Neural crest cell (in vitro differentiated cells): ENCODE data around the gene GDAP1L1. TPM values are rescaled to one million over a fixed set of nuclear protein-coding genes. Genes with fewer than 3 reads are reported as not detected.
"Not testable (repeated sequence)": the region's sequence is repeated elsewhere in the genome, so short reads cannot be mapped to it uniquely, and the experiment has no call there.

Experiments used
- DNase-seq: peaks from one replicate; pipeline ENCODE4 v3.0.0; 2021; ENCODE audit warnings: low read depth, mixed read lengths, low spot score
- H3K27ac Mint-ChIP-seq: one replicate; pipeline ENCODE4 v1.8.0; 2021; ENCODE audit warnings: mild to moderate bottlenecking, mixed read lengths; ENCODE audit not compliant: unreplicated experiment
- H3K27me3 Mint-ChIP-seq: 2 replicates; pipeline ENCODE4 v1.8.0; 2021; ENCODE audit warnings: low read depth, mild to moderate bottlenecking, mixed read lengths
- H3K36me3 Mint-ChIP-seq: 2 replicates; pipeline ENCODE4 v1.8.0; 2021; ENCODE audit warnings: low read depth, mild to moderate bottlenecking, mixed read lengths
- H3K4me1 Mint-ChIP-seq: 2 replicates; pipeline ENCODE4 v1.8.0; 2021; ENCODE audit warnings: mixed read lengths
- H3K4me3 Mint-ChIP-seq: one replicate; pipeline ENCODE4 v1.8.0; 2021; ENCODE audit warnings: mild to moderate bottlenecking, mixed read lengths
- H3K9me3 Mint-ChIP-seq: 2 replicates; pipeline ENCODE4 v1.8.0; 2021; ENCODE audit warnings: mixed read lengths
- CTCF ChIP-seq: fragments of 200-600 bp; sonication (generic); conservative IDR thresholded peaks from 2 replicates; pipeline ENCODE4 v1.5.0; 2021; ENCODE audit warnings: antibody characterized with exemption, mild to moderate bottlenecking
- total RNA-seq: library from RNA; stranded (reverse); gene quantifications from 2 replicates; pipeline ENCODE4 v1.2.1, GENCODE V29; 2021

Gene GDAP1L1
- total RNA-seq, 1 donor from 2014 or later, result 10.9 TPM

DNA sequence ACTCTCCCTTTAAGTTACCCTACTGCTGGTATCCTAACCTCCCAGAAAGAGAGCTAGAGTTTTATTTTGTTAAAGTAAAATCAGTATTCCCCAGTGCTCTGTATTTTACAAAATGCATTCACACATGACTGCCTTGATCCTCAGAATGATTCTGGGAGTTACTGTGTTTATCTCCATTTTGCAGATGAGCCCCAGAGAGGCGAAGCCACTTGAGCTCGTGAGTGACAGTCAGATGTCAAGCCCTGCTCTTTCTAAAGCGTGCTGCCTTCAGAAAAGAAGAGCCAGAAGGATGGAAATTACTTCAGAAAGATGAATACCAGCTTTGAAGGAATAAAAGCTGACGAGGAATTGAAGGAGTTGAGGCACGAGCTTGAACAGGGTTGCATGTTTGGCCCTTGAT, 22.5 kb upstream of the GDAP1L1 start:
- no peak for DNase-seq
- TF ChIP-seq CTCF, result no peak
- Mint-ChIP-seq H3K4me3 (no peak overlapping the region), H3K4me1 (peaks cover 2% of the 10 kb centered on the region), H3K36me3 (no peaks in the 10 kb centered on the region), H3K9me3 (no peaks in the 10 kb centered on the region), H3K27me3 (no peaks in the 10 kb centered on the region), H3K27ac (peak overlapping the region; percentile 75)

DNA sequence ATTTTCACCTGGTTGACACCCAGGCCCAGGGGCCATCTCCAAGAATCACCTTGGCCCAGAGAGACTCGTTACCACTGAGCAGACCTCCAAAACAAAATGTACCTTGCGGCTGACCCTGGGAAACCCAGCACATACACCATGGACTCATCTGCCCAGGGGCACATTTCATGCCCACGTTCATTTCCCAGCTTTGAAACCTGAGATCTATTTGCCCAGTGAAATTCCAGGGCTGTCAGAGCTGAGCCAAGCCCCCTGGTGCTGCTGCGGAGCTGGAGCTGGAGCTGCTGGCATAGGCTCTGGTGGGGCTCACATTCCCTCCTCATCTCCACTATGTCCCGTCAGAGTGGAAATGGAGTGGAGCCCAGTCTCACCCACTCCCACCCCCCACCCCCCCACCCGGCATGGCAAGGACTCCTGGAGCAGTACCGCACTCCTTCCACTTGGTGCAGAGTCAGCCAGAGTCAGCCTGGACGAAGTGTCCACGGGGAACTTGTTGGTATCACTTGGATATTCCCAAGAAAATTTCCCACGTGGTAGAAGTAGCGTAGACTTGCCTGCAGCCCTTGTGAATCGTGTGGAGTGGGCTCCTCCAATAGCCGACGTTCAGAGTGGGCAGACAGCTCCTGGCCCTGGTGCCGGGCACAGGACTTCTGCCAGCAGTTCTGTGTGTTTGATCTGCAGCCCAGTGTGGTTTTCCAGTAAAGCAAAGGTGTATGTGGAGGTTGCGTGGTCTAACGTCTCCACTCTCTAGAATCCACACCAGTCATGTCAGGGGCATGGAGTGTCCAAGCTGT, 18.4 kb upstream of the GDAP1L1 start:
- Mint-ChIP-seq H3K4me1 (peaks cover 11% of the 10 kb centered on the region), H3K27ac (no peak overlapping the region), H3K36me3 (no peaks in the 10 kb centered on the region), H3K9me3 (no peaks in the 10 kb centered on the region), H3K27me3 (no peaks in the 10 kb centered on the region), H3K4me3 (no peak overlapping the region)
- no peak for DNase-seq
- no peak for TF ChIP-seq CTCF

DNA sequence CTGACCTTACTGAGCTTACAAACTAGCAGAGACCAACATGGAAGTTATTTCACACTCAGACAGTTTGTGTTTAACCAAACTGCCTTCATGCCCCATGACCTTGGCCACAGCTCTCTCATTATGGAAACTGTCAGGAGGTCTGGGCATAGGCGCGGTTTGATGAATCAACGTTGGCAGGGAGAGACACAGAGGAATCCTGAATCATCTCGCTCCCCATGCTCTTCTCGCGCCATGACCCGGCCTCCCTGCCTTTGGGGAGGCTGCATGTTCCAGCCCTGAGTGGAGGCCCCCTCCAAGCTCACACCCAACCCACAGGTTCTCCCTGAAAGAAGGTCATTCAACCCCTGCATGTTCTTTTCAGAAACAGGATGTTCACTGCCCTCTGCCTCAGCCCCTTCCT, 15.9 kb upstream of the GDAP1L1 start:
- TF ChIP-seq CTCF, result no peak
- Mint-ChIP-seq H3K4me3 (no peak overlapping the region), H3K9me3 (no peaks in the 10 kb centered on the region), H3K27ac (peak overlapping the region; percentile 10), H3K4me1 (peaks cover 11% of the 10 kb centered on the region), H3K27me3 (no peaks in the 10 kb centered on the region), H3K36me3 (no peaks in the 10 kb centered on the region)
- DNase-seq, result no peak

GRCh38 chr20:44231713-44232468, 15.2 kb upstream of the GDAP1L1 start:
- no peak for DNase-seq
- Mint-ChIP-seq H3K36me3 (no peaks in the 10 kb centered on the region), H3K4me3 (no peak overlapping the region), H3K9me3 (no peaks in the 10 kb centered on the region), H3K27ac (peak overlapping the region; percentile 80), H3K4me1 (peaks cover 11% of the 10 kb centered on the region), H3K27me3 (no peaks in the 10 kb centered on the region)
- TF ChIP-seq CTCF, result no peak

DNA sequence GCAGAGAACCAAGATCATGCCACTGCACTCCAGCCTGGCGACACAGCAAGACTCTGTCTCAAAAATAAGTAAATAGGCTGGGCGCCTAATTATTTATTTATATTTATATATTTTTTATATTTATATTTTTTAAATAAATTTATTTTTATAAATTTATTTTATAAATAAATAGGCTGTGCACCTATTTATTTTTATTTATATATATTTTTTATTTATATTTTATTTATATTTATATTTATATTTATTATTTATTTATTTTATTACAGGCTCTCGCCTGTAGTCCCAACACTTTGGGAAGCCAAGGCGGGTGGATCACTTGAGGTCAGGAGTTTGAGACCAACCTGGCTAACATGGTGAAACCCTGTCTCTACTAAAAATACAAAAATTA, 14.6 kb upstream of the GDAP1L1 start:
- not testable (repeated sequence) for H3K27me3 Mint-ChIP-seq, H3K9me3 Mint-ChIP-seq, H3K36me3 Mint-ChIP-seq, H3K4me3 Mint-ChIP-seq, H3K27ac Mint-ChIP-seq, DNase-seq
- H3K4me1 Mint-ChIP-seq, result peaks cover 11% of the 10 kb centered on the region
